Osteoblast (primary cell): ENCODE data around the gene NOXO1. TPM values are rescaled to one million over a fixed set of nuclear protein-coding genes. Genes with fewer than 3 reads are reported as not detected.

Source experiments
- DNase-seq: peaks from one replicate; pipeline ENCODE4 v3.0.0; 2011; ENCODE audit warnings: low spot score, mixed read lengths; ENCODE audit not compliant: insufficient read length; ENCODE audit errors: missing footprints
- H2AFZ ChIP-seq: 2 replicates; pipeline ENCODE4 v1.6.0; 2011; ENCODE audit warnings: mild to moderate bottlenecking, low read length
- H3K27ac ChIP-seq: 2 replicates; pipeline ENCODE4 v1.5.1; 2011; ENCODE audit warnings: mild to moderate bottlenecking, low read depth, low read length, moderate library complexity
- H3K27me3 ChIP-seq: 2 replicates; pipeline ENCODE4 v1.6.0; 2012; ENCODE audit warnings: mild to moderate bottlenecking, control low read depth, inconsistent platforms, low read length, moderate library complexity; ENCODE audit not compliant: insufficient read depth
- H3K36me3 ChIP-seq: 2 replicates; pipeline ENCODE4 v1.5.1; 2011; ENCODE audit warnings: mild to moderate bottlenecking, low read length, control low read depth, moderate library complexity; ENCODE audit not compliant: insufficient read depth
- H3K4me1 ChIP-seq: 2 replicates; pipeline ENCODE4 v1.5.1; 2011; ENCODE audit warnings: mild to moderate bottlenecking, low read length, control low read depth, moderate library complexity; ENCODE audit not compliant: insufficient read depth
- H3K4me2 ChIP-seq: 2 replicates; pipeline ENCODE4 v1.6.0; 2011; ENCODE audit warnings: mild to moderate bottlenecking, low read length; ENCODE audit not compliant: insufficient read depth
- H3K4me3 ChIP-seq: fragments of 200-600 bp; sonication (generic); 3 replicates; pipeline ENCODE4 v1.5.1; 2012; ENCODE audit warnings: mild to moderate bottlenecking, low read length, inconsistent platforms; ENCODE audit not compliant: insufficient read depth
- H3K79me2 ChIP-seq: 2 replicates; pipeline ENCODE4 v1.6.0; 2012; ENCODE audit warnings: mild to moderate bottlenecking, low read length, control low read depth, inconsistent platforms; ENCODE audit not compliant: insufficient read depth
- H3K9me3 ChIP-seq: 2 replicates; pipeline ENCODE4 v1.5.1; 2011; ENCODE audit warnings: low read depth, low read length, control low read depth
- H4K20me1 ChIP-seq: 2 replicates; pipeline ENCODE4 v1.6.0; 2012; ENCODE audit warnings: mild to moderate bottlenecking, low read length, control low read depth; ENCODE audit not compliant: insufficient read depth
- total RNA-seq: library from RNA; depleted of rRNA; stranded (reverse); fragments of >200 nt; gene quantifications from 2 replicates; pipeline ENCODE4 v1.2.3, GENCODE V29; 2012
- TF ChIP-seq, protein P1 (sequence below): IDR thresholded peaks from 2 replicates; pipeline ENCODE4 v1.5.1; 2011; ENCODE audit warnings: mild to moderate bottlenecking, low read depth, low read length, moderate library complexity; ENCODE audit errors: extremely low read depth

The NOXO1 gene
- total RNA-seq, 1 donor, result under 0.01 TPM

DNA sequence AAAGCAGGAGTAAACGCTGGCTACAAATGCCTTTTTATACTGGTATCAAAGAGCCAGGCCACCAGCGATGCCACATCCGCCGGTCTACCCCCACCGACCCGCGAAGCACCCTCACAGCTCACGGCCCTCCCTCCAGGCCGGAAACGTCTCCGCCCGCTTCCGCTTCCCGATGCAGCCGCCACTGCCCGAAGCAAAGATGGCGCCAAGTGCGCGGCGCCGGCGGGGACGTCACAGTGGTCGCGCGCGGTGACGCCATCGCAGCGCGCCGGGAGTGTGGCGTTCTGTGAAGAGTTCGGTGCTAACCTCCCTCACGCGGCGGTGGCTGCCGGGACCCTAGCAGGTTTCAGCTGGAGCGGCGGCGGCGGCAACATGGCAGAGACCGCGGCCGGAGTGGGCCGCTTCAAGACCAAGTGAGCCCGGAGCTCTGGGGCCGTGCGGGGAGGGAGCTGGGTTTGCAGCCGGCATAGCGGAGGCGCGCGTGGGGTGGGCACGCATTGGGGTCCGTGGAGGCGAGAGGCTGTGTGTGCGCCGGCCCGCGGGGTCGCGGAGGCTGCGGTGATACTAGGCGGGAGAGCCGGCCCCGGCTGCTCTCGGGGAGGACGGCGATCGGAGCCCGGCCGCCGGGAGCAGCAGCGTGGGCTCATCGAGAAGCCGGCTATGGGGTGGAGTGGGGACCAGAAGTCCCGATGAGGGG lies 9.3 kb downstream of the NOXO1 start, which contains the start of gene TBL3:
TBL3 (plus strand) TSS at position 258 of the 694 bp plus-strand sequence; CDS start at position 370, 112 bp downstream.
- Histone ChIP-seq H3K79me2 (peaks cover 31% of the 10 kb centered on the region), H3K36me3 (peaks cover 22% of the 10 kb centered on the region), H3K4me1 (peaks cover 10% of the 10 kb centered on the region), H3K27ac (peak within 1 kb of the TSS; percentile 94), H3K4me2 (peak within 1 kb of the TSS; percentile 98), H3K27me3 (no peaks in the 10 kb centered on the region), H3K4me3 (peak within 1 kb of the TSS; percentile 98), H2AFZ (peak within 1 kb of the TSS; percentile 95), H4K20me1 (no peaks in the 10 kb centered on the region), H3K9me3 (no peaks in the 10 kb centered on the region)
- TF ChIP-seq, protein P1, sequence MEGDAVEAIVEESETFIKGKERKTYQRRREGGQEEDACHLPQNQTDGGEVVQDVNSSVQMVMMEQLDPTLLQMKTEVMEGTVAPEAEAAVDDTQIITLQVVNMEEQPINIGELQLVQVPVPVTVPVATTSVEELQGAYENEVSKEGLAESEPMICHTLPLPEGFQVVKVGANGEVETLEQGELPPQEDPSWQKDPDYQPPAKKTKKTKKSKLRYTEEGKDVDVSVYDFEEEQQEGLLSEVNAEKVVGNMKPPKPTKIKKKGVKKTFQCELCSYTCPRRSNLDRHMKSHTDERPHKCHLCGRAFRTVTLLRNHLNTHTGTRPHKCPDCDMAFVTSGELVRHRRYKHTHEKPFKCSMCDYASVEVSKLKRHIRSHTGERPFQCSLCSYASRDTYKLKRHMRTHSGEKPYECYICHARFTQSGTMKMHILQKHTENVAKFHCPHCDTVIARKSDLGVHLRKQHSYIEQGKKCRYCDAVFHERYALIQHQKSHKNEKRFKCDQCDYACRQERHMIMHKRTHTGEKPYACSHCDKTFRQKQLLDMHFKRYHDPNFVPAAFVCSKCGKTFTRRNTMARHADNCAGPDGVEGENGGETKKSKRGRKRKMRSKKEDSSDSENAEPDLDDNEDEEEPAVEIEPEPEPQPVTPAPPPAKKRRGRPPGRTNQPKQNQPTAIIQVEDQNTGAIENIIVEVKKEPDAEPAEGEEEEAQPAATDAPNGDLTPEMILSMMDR, result no peak
- peak; percentile 100 for DNase-seq

DNA sequence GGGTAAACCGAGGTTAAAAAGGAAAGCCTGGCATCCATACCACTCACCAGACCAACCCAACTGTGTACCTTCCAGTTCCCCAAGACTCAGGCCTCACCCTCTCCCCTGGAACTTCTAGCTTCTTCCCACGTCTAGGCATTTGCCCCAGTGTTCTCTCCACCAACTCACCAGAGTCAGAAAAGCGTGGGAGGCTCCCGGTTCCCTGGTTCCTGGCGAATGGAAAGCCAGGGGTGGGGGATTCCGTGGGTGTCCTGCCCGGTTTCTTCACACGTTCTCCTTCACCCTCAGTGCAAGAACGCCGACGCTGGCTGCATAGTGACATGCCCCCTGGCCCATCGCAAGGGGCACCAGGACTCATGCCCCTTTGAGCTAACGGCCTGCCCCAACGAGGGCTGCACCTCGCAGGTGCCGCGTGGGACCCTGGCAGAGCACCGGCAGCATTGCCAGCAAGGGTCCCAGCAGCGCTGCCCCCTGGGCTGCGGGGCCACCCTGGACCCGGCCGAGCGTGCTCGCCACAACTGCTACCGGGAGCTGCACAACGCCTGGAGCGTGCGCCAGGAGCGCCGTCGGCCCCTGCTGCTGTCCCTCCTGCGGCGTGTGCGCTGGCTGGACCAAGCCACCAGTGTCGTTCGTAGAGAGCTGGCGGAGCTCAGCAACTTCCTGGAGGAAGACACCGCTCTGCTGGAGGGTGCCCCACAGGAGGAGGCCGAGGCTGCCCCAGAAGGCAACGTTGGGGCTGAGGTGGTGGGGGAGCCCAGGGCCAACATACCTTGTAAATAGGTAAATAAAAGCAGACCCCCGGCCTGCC lies 12.9 kb downstream of the NOXO1 start:
- Histone ChIP-seq H3K9me3 (no peaks in the 10 kb centered on the region), H4K20me1 (peaks cover 9% of the 10 kb centered on the region), H3K4me3 (no peak overlapping the region), H2AFZ (no peak overlapping the region), H3K27me3 (no peaks in the 10 kb centered on the region), H3K4me1 (peaks cover 24% of the 10 kb centered on the region), H3K36me3 (peaks cover 8% of the 10 kb centered on the region), H3K4me2 (no peak overlapping the region), H3K79me2 (peaks cover 52% of the 10 kb centered on the region), H3K27ac (no peak overlapping the region)
- DNase-seq, result peak; percentile 64
- TF ChIP-seq, protein P1, result no peak

DNA sequence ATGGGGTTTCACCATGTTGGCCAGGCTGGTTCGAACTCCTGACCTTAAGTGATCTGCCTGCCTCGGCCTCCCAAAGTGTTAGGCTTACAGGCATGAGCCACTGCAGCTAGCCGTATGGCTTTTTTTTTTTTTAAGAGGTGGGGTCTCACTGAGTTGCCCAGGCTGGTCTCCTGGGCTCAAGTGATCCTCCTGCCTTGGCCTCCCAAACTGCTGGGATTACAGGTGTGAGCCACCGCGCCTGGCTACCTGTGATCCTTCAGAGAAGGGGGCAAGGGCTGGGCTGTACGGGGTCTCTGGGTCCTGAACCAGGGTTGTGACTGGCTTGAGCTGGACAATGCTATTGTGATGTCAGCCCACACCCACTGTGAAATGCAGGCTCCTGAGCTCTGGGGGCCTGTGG lies 14.8 kb downstream of the NOXO1 start, which contains the start of gene RNF151:
RNF151 (plus strand) TSS at position 397 of the 400 bp plus-strand sequence. CDS start 26 bp downstream, outside the sequence.
- DNase-seq, result peak; percentile 31
- TF ChIP-seq, protein P1, result no peak
- peaks cover 25% of the 10 kb centered on the region for H3K36me3 ChIP-seq
- peak within 1 kb of the TSS; percentile 97 for H3K4me2 ChIP-seq
- H2AFZ ChIP-seq, result no peak within 1 kb of the TSS
- peak within 1 kb of the TSS; percentile 93 for H3K27ac ChIP-seq
- peaks cover 55% of the 10 kb centered on the region for H3K79me2 ChIP-seq
- H3K9me3 ChIP-seq, result no peaks in the 10 kb centered on the region
- no peaks in the 10 kb centered on the region for H3K27me3 ChIP-seq
- H3K4me1 ChIP-seq, result peaks cover 25% of the 10 kb centered on the region
- H3K4me3 ChIP-seq, result peak within 1 kb of the TSS; percentile 91
- peaks cover 27% of the 10 kb centered on the region for H4K20me1 ChIP-seq
